Stomach (tissue), 4 donors: ENCODE measurements around the gene NPIPB6.

Experiments
- POLR2A ChIP-seq, 4 donors: fragments of 450-650 bp; IDR thresholded peaks; one replicate each; pipeline ENCODE4 v1.6.1; 2016; ENCODE audit warnings: antibody characterized with exemption in 4 of 4, control low read depth in 2 of 4, mild to moderate bottlenecking in 1 of 4, moderate library complexity in 1 of 4
- TF ChIP-seq, protein P1 (sequence below), 7 experiments: fragments of 450-650 bp in 4 of 7; fragments of 200-600 bp in 3 of 7; sonication (generic) in 3 of 7; IDR thresholded peaks; one replicate each; pipeline ENCODE4 v1.5.1; 2016 to 2019; ENCODE audit warnings: antibody characterized with exemption in 7 of 7, control low read depth in 2 of 7, mild to moderate bottlenecking in 1 of 7

DNA sequence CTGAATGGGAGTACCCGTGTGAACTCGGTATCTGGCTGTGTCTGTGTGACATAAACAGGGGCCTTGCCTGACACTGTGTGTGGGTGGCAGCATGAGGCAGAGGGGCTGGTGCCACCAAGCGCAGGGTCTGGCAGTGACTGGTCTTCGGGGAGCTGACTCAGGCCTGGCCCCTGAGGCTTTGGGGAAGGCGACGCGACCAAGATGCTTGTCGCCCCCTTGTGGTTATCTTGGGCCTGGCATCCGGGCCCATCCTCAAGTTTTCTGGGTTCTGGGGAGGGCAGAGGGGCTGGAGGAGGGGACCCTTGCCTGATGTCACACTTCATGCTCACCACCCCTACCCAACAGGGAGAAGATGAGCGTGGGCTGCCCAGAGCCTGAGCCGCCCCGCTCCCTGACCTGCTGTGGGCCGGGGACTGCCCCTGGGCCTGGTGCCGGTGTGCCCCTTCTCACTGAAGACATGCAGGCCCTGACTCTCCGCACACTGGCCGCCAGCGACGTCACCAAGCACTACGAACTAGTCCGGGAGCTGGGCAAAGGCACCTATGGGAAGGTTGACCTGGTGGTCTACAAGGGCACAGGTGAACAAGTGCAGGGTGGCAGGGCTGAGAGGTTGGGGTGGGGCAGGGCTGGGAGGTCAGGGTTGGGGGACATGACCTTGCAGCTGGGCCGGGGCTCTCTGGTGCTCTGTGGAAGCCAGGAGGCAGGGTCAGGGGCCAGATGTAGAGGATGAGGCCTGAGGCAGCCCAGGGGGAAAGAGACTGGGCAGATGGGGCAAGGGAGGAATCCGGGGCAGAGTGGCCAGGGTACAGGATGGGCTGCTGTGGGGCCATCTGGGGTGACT, 46.0 kb downstream of the NPIPB6 start:
- TF ChIP-seq POLR2A (IDR thresholded peaks at IDR 0.05) = no peak
- TF ChIP-seq, protein P1, sequence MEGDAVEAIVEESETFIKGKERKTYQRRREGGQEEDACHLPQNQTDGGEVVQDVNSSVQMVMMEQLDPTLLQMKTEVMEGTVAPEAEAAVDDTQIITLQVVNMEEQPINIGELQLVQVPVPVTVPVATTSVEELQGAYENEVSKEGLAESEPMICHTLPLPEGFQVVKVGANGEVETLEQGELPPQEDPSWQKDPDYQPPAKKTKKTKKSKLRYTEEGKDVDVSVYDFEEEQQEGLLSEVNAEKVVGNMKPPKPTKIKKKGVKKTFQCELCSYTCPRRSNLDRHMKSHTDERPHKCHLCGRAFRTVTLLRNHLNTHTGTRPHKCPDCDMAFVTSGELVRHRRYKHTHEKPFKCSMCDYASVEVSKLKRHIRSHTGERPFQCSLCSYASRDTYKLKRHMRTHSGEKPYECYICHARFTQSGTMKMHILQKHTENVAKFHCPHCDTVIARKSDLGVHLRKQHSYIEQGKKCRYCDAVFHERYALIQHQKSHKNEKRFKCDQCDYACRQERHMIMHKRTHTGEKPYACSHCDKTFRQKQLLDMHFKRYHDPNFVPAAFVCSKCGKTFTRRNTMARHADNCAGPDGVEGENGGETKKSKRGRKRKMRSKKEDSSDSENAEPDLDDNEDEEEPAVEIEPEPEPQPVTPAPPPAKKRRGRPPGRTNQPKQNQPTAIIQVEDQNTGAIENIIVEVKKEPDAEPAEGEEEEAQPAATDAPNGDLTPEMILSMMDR (IDR thresholded peaks at IDR 0.05) = peak in 5 of 7 experiments; percentile 43 to 85 (median 79)
